Osteocyte (in vitro differentiated cells): ENCODE measurements around the gene ANK3. TPM values are rescaled to one million over a fixed set of nuclear protein-coding genes. Genes with fewer than 3 reads are reported as not detected.

Experiments used
- DNase-seq: peaks from one replicate; pipeline ENCODE4 v3.0.0; 2021; ENCODE audit warnings: mixed read lengths; ENCODE audit not compliant: unreplicated experiment; ENCODE audit errors: extremely low spot score
- H3K27ac Mint-ChIP-seq: one replicate; pipeline ENCODE4 v1.8.0; 2021; ENCODE audit warnings: mild to moderate bottlenecking, mixed read lengths; ENCODE audit not compliant: unreplicated experiment
- H3K27me3 Mint-ChIP-seq: one replicate; pipeline ENCODE4 v1.8.0; 2021; ENCODE audit warnings: mixed read lengths; ENCODE audit not compliant: unreplicated experiment
- H3K36me3 Mint-ChIP-seq: one replicate; pipeline ENCODE4 v1.8.0; 2021; ENCODE audit warnings: mixed read lengths; ENCODE audit not compliant: unreplicated experiment
- H3K4me1 Mint-ChIP-seq: one replicate; pipeline ENCODE4 v1.8.0; 2021; ENCODE audit warnings: mixed read lengths; ENCODE audit not compliant: unreplicated experiment
- H3K4me3 Mint-ChIP-seq: one replicate; pipeline ENCODE4 v1.8.0; 2021; ENCODE audit warnings: mild to moderate bottlenecking, moderate library complexity, mixed read lengths; ENCODE audit not compliant: unreplicated experiment
- H3K9me3 Mint-ChIP-seq: one replicate; pipeline ENCODE4 v1.8.0; 2021; ENCODE audit warnings: mixed read lengths; ENCODE audit not compliant: unreplicated experiment
- CTCF ChIP-seq: fragments of 200-600 bp; sonication (generic); IDR thresholded peaks from 2 replicates; pipeline ENCODE4 v1.5.0; 2021; ENCODE audit warnings: antibody characterized with exemption, mild to moderate bottlenecking, moderate library complexity
- total RNA-seq: library from RNA; stranded (reverse); gene quantifications from 2 replicates; pipeline ENCODE4 v1.2.1, GENCODE V29; 2021

Gene ANK3
- total RNA-seq, 1 donor from 2014 or later: 22.0 TPM

GRCh38 chr10:60367431-60367830 is 22.2 kb downstream of the ANK3 start:
- H3K36me3 Mint-ChIP-seq: no peaks in the 10 kb centered on the region
- peak overlapping the region; percentile 19 for H3K27ac Mint-ChIP-seq
- DNase-seq: no peak
- no peak for TF ChIP-seq CTCF
- H3K9me3 Mint-ChIP-seq: no peaks in the 10 kb centered on the region
- H3K27me3 Mint-ChIP-seq: no peaks in the 10 kb centered on the region
- peaks cover 42% of the 10 kb centered on the region for H3K4me1 Mint-ChIP-seq
- H3K4me3 Mint-ChIP-seq: peak overlapping the region; percentile 11

GRCh38 chr10:60367024-60367423 is 22.7 kb downstream of the ANK3 start:
- H3K4me1 Mint-ChIP-seq: peaks cover 42% of the 10 kb centered on the region
- H3K27ac Mint-ChIP-seq: peak overlapping the region; percentile 19
- H3K36me3 Mint-ChIP-seq: no peaks in the 10 kb centered on the region
- no peaks in the 10 kb centered on the region for H3K27me3 Mint-ChIP-seq
- TF ChIP-seq CTCF: no peak
- H3K9me3 Mint-ChIP-seq: no peaks in the 10 kb centered on the region
- DNase-seq: no peak
- no peak overlapping the region for H3K4me3 Mint-ChIP-seq

- no peak for TF ChIP-seq CTCF
- peaks cover 31% of the 10 kb centered on the region for H3K4me1 Mint-ChIP-seq
- H3K36me3 Mint-ChIP-seq: no peaks in the 10 kb centered on the region
- H3K27ac Mint-ChIP-seq: peak overlapping the region; percentile 14
- no peaks in the 10 kb centered on the region for H3K9me3 Mint-ChIP-seq
- H3K27me3 Mint-ChIP-seq: no peaks in the 10 kb centered on the region
- no peak overlapping the region for H3K4me3 Mint-ChIP-seq
- DNase-seq: no peak
These were observed 26.5 kb downstream of the ANK3 start for GRCh38 chr10:60363187-60363586.

- no peaks in the 10 kb centered on the region for H3K27me3 Mint-ChIP-seq
- TF ChIP-seq CTCF: no peak
- peaks cover 24% of the 10 kb centered on the region for H3K4me1 Mint-ChIP-seq
- H3K36me3 Mint-ChIP-seq: no peaks in the 10 kb centered on the region
- H3K4me3 Mint-ChIP-seq: no peak overlapping the region
- H3K27ac Mint-ChIP-seq: no peak overlapping the region
- no peaks in the 10 kb centered on the region for H3K9me3 Mint-ChIP-seq
- DNase-seq: no peak
These were observed 27.2 kb downstream of the ANK3 start for GRCh38 chr10:60362461-60362860.

- no peaks in the 10 kb centered on the region for H3K27me3 Mint-ChIP-seq
- no peak for DNase-seq
- peaks cover 20% of the 10 kb centered on the region for H3K4me1 Mint-ChIP-seq
- no peaks in the 10 kb centered on the region for H3K36me3 Mint-ChIP-seq
- no peak overlapping the region for H3K27ac Mint-ChIP-seq
- H3K4me3 Mint-ChIP-seq: no peak overlapping the region
- H3K9me3 Mint-ChIP-seq: no peaks in the 10 kb centered on the region
- no peak for TF ChIP-seq CTCF
These were observed 30.6 kb downstream of the ANK3 start for GRCh38 chr10:60359066-60359465.
